Loucy (cell line): ENCODE results near the gene POLG.

Source experiments
- EZH2phosphoT487 ChIP-seq: fragments of 200-600 bp; IDR thresholded peaks from 2 replicates; pipeline ENCODE4 v1.6.1; 2018; ENCODE audit warnings: antibody characterized with exemption, mild to moderate bottlenecking, moderate library complexity, borderline replicate concordance
- TF ChIP-seq, protein P1 (sequence below): fragments of 200-600 bp; sonication (generic); conservative IDR thresholded peaks from 2 replicates; pipeline ENCODE4 v1.5.1; 2014; ENCODE audit warnings: mild to moderate bottlenecking, antibody characterized with exemption, low read length

DNA sequence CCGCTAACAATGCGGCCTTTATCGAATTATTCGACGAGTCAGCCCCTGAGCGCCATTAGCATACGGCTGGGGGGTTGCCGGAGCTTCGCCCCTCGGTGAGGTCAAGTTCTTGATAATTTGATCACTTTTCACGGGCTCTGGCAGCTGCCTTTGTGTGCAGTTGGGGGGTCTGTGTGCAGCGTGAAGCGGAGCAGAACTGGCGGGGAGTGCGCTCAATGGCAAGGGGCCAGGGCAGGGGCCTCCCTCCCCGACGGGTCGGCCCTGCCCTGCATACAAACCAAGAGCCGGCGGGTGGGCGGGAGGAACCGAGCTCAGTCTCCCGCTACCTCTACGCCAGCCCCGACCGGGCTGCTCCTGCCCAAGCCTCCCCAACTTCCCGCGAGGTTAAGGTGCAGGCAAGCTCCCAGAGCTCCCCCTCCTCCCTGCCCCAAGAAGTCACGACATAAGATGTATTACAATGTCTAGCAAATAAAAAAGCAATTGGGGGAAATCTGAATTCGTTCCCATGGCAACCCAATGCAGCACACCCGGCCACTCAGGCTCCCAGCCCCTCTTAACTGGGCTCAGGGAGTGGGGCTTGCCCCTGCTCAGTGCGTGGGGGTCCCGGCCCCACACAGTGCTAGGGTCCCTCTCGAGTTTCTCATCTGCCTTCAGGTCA, 34.1 kb upstream of the POLG start:
- TF ChIP-seq, protein P1, sequence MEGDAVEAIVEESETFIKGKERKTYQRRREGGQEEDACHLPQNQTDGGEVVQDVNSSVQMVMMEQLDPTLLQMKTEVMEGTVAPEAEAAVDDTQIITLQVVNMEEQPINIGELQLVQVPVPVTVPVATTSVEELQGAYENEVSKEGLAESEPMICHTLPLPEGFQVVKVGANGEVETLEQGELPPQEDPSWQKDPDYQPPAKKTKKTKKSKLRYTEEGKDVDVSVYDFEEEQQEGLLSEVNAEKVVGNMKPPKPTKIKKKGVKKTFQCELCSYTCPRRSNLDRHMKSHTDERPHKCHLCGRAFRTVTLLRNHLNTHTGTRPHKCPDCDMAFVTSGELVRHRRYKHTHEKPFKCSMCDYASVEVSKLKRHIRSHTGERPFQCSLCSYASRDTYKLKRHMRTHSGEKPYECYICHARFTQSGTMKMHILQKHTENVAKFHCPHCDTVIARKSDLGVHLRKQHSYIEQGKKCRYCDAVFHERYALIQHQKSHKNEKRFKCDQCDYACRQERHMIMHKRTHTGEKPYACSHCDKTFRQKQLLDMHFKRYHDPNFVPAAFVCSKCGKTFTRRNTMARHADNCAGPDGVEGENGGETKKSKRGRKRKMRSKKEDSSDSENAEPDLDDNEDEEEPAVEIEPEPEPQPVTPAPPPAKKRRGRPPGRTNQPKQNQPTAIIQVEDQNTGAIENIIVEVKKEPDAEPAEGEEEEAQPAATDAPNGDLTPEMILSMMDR, result no peak
- TF ChIP-seq EZH2phosphoT487, result no peak
